Islet of Langerhans (tissue), 1 donor: ENCODE measurements around the gene KIRREL3.

Source experiments
- FAIRE-seq: peaks from one replicate; lab custom pipeline; 2011; peaks lifted over from hg19 to GRCh38; lab: Jason Lieb, UNC

Gene KIRREL3

DNA sequence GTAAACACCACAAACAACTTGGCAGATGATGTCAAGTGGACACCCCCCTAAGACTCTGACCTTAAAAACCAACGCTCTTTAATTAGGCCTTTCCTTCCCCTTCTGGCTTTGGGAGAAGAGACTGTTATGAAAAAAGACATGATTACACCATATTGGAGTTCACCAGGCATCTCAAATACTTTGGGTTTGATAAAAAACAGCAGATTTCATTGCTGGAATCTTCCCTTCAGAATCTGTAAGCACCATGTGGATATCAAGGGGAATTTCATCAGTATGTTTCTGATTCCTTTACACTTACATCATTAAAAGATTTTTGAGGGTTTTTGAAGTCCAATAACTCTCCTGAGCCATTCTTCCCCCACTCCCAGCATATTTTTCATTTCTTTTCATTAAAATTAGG is 85.6 kb downstream of the KIRREL3 start:
- FAIRE-seq, result no peak

DNA sequence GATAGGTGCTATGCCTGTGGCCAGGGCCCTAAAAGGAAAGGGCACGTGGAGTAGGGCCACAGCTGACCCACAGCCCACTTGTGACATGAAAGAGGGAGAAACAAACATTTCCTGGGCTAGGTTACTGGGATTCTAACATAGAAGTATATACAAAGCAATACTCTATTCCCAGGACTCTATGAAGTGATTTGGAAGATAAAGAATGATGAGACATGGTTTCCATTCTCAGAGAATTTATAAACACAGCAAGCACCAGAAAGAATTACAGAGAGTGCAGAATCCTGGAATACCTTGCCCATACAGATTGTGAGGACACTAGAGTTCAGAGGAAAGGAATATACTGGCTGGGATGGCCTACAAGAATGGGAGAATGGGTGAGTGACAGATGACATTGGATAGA is 86.4 kb downstream of the KIRREL3 start:
- no peak for FAIRE-seq

GRCh38 chr11:126904520-126904919 is 96.0 kb downstream of the KIRREL3 start:
- FAIRE-seq, result no peak

DNA sequence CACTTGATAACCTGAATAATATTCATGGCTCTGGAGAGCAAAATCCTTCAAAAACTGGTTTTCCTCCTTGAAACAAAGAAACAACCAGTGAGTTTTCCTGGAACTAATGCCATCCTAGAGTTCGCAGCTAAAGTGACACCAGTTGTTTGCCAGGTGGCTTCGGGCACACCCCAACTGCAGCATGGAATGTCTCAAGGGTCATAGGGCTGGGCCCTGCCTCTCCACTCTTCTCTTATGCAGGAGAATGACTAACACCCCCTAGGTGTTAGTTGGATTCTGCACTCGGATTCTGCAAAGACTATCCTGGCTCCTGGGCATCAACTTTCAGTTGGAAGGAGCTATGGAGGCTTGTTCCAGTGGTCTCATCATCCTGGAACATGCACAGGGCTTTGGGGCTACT is 98.8 kb downstream of the KIRREL3 start:
- no peak for FAIRE-seq

DNA sequence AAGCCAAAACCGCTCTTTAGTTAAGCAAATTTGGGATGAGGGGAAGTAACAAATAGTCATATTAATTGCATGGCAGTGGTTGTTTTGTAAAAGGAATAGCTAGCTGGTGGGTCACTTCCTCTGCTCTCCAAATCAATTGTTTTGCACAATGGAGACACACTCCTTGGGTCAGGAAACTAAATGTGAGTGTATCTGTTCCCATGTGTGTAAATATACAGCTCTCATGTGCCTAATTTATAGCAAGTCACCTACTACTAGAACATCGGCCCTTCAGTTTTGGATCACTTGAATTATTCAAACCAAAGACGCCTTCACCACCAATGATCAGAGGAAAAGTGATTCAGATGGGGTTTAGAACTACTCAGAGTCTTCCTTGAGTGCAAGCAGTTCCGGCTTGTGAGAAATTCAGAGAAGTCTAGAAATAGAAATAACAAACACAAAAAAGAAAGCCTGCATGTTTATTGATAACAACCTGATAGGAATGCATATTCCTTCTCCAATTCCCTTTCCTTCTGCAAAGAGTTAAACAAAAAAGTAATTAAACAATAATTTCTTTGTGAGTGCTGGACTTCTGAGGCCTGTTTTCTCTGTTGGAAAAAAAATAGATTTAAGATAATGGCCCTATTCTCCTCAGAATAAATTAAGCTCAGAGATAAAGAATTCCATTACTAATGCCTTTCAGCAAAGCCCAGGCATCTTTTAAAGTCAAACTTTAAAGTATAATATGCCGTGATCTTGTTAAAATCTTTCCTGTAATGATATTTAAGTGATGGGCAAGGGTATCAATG is 100.4 kb downstream of the KIRREL3 start:
- no peak for FAIRE-seq

- FAIRE-seq, result no peak
Observed at GRCh38 chr11:126898802-126899201, 101.8 kb downstream of the KIRREL3 start.

DNA sequence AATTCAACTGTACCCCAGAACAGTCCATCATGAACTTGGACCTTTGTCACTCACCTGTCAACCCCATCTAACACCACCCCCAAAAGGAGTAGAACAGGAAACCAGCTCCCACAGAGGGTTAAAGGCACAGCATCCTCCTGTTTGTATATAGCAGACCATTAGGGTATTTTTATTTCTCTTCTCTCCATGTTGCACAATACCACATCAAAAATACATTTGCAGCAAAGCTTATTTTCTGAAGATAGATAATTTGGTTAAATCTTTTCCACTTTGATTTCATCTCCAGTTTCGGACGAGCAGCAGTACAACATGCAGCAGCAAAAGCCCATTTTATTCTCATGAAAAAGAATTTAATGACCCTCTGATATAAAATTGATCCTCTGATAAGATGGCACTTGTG is 103.1 kb downstream of the KIRREL3 start:
- no peak for FAIRE-seq

- no peak for FAIRE-seq
Observed at GRCh38 chr11:126896025-126896424, 104.5 kb downstream of the KIRREL3 start.

- no peak for FAIRE-seq
Observed at GRCh38 chr11:126893796-126894195, 106.8 kb downstream of the KIRREL3 start.

- FAIRE-seq, result no peak
Observed at GRCh38 chr11:126892756-126893155, 107.8 kb downstream of the KIRREL3 start.

- FAIRE-seq, result no peak
Observed at GRCh38 chr11:126891556-126892217, 108.9 kb downstream of the KIRREL3 start.

GRCh38 chr11:126890561-126890960 is 110.0 kb downstream of the KIRREL3 start:
- no peak for FAIRE-seq

- no peak for FAIRE-seq
Observed at GRCh38 chr11:126888115-126888712, 112.4 kb downstream of the KIRREL3 start.

- no peak for FAIRE-seq
Observed at GRCh38 chr11:126886636-126887035, 113.9 kb downstream of the KIRREL3 start.

DNA sequence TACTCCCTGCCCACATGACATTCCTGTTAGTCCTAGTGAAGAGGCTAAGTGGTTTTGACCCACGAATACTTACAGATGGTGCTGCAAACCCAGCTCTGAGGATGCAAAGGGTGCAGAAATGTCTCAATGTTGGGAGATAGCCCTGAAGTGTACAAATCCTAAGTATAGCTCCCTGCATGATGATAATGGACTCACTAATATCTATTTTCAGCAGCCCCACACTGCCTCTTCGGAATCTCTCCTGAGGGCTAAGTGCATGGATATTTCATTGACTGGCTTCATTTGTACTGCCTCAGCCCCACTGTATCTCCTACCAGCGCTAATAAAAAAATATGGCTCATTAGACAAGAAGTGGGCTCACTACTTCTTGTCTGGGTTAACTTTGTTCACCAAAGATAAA is 114.5 kb downstream of the KIRREL3 start:
- FAIRE-seq, result no peak

GRCh38 chr11:126884594-126884993 is 116.0 kb downstream of the KIRREL3 start:
- FAIRE-seq, result peak; percentile 43

DNA sequence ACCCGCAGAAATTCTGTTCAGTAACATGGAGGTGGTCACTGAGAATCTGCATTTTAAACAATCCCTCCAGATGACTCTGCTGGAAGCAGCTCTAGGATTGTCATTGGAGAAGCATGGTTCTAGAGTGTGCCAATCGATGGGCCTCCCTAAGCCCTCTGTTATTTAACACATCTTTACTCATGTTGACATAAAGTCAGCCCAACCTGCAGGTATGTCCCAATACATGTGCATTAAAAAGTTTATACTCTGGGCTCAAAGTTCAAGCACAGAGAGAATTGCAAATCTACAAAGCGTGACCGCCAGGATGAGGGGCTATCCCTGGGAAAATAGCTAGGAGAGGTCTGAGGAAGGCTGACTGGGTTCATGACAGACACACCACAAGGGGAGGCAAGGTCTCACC is 116.4 kb downstream of the KIRREL3 start:
- FAIRE-seq, result no peak

DNA sequence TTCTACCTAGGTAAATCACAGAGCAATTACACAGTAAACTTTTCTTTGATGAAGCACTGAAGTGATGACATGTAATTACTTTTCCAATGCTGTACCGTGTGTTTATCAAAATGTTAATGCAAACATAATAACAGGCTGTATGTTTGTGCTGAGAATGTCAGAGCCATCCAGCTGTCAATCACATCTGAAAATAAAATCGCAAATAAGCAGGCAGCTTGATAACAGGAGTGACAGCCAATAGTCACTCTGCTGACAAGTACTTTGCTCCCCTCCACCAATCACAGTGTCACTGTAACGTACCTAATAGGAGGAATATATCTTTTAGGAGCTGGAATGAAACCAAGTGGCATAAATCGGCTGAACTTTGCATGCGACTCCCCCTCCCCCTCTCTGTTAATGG is 119.7 kb downstream of the KIRREL3 start:
- no peak for FAIRE-seq

DNA sequence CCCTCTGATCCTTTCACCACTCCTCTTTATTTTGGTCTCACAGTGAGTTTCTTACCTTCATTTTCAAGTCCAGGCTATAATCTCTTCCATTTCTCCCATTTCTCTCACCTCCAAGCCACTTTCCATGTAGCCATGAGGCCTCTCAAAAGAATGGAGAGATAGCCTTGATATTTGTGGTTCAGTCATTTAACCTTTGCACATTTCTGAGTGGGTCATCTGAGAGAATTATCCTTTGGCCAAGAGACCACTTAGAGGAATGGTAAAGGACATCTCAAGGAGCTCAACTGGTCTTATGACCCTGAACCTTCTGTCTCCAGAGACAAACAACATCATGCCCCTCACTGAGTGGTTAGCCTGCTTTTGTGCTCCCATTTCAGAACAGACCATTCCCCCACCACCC is 121.1 kb downstream of the KIRREL3 start:
- no peak for FAIRE-seq

DNA sequence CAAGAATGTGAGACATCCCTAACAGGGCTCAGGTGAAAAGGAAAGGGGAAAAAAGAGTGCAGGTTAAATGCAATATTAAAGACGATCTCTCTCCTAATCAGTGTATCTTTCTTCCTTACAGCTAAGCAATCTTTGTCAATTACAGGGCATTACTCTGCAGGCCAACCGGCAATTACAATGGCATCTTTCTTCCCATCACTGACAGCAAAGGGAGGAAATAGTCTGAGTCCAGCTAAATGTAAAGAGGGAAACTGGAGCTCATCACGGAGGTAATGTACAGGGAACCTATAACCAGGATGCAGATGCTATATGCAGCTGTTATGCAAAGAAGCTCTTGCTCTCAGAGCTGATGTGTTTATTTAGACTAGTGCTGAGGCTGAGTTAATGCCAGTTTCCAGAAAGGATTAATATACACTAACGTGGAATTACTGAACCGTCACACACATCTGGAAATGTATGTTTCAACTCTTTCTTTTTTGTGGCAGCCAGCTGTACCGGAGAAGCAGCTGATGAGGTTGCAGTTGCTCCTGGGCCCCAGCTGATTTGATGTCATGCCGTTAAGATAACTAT is 121.6 kb downstream of the KIRREL3 start:
- no peak for FAIRE-seq

DNA sequence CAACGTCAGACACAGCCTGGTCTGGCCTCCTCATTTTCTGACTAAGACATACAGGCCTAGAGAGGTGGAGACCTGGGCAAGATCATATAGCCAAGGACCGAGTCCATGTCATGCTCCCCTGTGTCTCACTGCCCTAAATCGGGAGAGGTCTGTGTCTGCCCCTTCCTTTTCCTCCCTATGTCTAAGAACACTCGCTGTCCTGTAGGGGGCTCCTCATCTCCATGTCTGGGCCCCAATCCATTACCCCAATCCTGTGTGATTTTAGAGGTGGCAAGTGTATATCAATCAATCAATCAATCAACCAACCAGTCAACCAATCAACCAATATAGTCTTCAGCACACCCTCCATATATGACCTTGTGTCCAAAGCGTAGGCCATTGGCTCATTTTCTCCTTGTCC is 125.7 kb downstream of the KIRREL3 start:
- FAIRE-seq, result no peak

DNA sequence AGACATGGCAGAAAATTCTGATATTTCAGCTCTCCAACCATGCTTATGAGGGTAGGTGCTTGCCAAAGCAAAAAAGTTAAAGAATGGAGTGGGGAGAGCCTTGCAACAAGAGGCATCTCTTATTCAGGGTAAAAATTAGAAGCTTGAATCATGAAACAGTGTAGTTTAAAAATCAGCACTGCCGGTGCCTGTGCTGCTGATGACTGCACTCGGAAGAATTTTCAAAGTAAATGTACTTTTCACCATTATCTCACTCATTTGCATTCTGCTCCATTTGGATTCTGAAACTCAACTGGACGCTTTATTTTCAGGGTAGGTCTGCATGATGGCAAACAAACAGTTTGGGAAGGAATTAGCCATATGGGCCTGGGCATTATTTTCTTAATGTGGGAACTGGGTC is 126.3 kb downstream of the KIRREL3 start:
- no peak for FAIRE-seq

DNA sequence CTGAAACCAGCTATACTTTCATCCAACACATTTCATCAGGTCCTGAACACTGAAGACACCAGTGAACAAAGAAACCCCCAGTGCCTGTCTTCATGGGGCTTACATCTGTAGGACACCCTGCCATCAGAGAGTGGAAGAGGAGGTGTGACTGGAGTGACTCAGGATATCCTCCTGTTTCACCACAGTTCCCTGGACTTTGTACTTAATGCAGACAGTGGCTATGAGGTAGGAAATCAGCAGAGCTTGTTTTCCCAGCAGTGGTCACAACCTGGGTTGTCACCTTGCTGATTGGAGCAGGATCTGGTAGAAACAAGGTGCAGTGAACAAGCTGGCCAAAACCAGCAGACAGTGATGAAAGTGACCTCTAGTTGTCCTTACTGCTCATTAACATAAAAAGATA is 128.8 kb downstream of the KIRREL3 start:
- no peak for FAIRE-seq
